HG02588 (cell line): ENCODE measurements around the gene LGALS16.
"Not testable (repeated sequence)": the region's sequence is repeated elsewhere in the genome, so short reads cannot be mapped to it uniquely, and the experiment has no call there.

Experiments
- ATAC-seq: cut with Tn5 transposase; IDR thresholded peaks from one replicate; pipeline ENCODE4 v1.9.1; 2021; ENCODE audit warnings: mild to moderate bottlenecking, moderate library complexity; ENCODE audit not compliant: unreplicated experiment

The LGALS16 gene, protein sequence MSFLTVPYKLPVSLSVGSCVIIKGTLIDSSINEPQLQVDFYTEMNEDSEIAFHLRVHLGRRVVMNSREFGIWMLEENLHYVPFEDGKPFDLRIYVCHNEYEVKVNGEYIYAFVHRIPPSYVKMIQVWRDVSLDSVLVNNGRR

DNA sequence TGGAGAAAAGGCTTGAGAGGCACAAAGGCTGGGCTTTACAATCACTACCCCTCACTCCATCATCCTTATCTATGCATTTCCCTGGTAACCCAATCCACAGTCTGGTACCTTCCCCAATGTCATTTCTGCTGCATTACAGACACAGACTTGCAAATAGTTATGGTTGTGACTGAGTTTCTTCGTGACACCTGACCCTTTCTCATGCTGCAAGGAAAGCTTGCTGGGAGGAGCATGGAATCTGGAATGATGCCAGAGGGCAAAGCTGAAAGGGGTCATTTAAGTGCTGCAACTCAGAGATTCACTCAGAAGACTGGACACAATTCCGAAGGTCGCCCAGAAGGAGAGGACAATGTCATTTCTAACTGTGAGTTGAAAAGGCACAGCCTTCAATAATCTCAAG is at the start of gene LGALS16:
TSS of gene LGALS16 (plus strand) at position 301 of the 400 bp plus-strand sequence. CDS start at position 350, 49 bp downstream.
- no peak for ATAC-seq

GRCh38 chr19:39607021-39607420 is 48.7 kb upstream of the LGALS16 start:
- no peak for ATAC-seq

- no peak for ATAC-seq
Observed at GRCh38 chr19:39607561-39607960, 48.2 kb upstream of the LGALS16 start.

DNA sequence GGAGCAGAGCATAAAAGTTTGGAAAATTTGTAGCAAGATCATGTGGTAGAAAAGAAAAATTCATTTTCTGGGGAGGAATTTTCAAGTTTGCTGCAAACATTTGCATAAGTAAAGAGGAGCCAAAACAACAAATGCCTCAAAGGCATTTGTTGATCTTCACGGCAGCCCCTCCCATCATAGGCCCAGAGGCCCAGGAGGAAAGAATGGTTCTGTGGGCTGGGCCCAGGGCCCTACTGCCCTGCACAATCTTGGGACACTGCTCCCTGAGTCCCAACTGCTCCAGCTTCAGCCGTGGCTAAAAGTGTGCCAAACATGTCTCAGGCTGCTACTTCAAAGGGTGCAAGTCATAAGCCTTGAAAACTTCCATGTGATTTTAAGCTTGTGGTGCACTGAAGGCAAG is 42.1 kb upstream of the LGALS16 start:
- ATAC-seq: no peak

DNA sequence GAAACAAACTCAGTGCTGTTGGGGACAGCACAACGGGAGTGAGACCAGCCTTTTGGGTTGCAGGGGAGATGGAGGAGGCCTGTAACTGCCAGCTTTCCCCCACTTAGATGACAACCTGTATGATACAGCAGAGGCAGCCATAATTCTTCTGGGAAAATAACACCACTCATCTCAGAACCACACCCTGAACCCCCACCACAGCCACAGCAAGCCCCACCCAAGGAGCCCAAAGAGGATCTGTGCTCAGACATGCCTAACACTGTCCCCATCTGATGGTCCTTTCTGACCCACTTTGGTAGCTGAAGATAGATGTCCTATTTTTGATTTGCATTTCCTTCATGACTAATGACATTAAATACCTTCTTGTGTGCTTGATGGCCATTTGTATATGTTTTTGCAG is 38.0 kb upstream of the LGALS16 start:
- no peak for ATAC-seq

GRCh38 chr19:39623946-39624345 is 31.8 kb upstream of the LGALS16 start:
- no peak for ATAC-seq

DNA sequence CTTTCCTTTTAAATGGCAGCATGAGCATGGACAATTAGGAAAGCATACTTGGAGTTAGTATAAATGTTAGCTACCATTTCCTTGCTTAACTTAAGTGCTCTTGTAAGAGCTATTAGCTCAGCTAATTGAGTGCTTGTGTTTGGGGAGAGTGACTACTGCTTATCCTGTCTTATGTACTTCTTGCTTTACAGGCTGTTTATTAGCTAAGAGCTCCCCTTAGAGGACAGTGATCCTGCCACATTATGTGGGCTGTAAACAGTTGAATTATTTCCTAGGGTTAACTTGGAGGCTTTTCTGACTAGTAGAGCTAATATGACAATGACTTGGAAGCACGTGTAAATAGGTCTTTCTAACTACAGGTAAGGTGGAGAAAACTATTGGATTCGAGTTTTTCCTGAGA is 28.1 kb upstream of the LGALS16 start:
- ATAC-seq: not testable (repeated sequence)

DNA sequence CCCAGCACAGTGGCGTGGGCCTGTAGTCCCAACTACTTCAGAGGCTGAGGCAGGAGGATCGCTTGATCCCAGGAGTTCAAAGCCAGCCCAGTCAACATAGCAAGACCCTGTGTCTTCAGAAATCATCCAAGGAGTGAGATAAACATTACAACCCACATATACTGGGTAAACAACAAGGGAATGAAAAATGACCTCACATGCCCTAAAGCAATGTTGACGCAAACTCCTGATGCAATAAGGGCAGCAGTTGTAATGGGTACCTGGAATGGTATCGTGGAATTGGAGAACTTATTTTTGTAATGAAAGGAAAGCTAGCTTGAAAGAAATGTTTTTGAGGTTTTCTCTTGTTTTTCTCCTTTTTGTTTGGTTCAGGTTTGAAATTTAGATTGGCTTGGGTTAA is 24.5 kb upstream of the LGALS16 start:
- ATAC-seq: no peak

GRCh38 chr19:39631626-39632025 is 24.1 kb upstream of the LGALS16 start:
- ATAC-seq: no peak

DNA sequence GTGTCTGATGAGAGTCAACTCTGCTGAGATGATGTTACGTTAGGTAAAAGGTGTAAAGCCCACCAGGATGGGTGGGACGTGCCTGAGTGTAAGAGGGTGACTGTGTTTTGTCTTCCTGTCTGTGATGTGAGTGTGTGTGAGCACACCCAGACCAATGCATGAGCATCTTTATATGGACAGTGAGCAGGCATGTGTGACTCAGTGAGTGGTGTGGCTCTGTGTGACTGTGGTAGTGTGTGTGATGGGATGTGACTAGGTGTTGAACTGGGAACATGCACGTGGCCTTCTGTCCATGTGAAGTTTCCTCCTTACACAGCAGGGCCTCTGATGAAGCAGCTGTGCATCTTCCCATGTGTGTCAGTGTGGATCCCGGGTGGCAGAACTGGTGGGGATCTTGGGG is 17.8 kb upstream of the LGALS16 start:
- ATAC-seq: no peak

GRCh38 chr19:39641773-39642172 is 13.9 kb upstream of the LGALS16 start:
- ATAC-seq: no peak

DNA sequence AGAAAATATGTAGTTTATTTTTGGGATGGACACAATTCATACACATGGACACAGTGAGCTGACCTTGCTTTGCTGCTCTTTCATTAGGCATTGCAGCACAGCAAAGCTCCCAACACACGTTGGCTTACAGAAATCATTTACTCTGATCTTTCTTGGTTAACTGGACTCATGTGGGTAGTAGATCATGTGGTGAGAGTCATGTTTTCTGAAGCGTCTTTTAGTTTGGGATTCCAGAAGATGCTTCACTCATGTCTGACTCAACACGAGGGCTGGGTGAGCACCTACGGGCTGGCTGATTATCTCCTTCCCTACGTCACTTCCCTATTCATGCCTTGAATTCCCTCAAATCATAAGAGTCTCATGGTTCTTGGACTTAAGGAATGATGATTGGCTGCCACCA is 12.1 kb upstream of the LGALS16 start:
- ATAC-seq: no peak

DNA sequence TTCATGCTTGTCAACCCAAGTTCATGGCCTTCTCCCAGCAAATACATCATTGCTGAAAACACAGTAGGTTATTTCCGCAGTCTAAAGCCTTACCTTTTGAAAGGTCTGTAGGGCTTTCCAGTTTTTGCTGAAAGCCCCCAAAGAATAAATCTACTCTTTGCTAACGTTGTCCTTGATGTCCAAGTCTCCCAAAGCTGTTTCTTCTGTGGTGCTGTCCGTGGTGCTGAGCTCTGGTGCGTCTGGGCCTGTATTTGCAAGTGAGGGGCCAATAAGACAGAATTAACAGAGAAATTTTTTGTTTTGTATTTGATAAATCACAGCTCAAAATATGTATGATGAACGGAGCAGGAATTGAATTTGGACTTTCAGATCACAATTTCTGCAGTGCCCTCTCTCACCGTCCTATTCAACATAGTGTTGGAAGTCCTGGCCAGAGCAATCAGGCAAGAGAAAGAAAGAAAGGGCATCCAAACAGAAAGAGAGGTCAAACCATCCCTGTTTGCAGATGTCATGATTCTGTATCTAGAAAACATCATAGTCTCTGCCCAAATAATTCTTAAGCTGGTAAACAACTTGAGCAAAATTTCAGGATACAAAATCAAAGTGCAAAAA is 9.8 kb upstream of the LGALS16 start:
- no peak for ATAC-seq

- ATAC-seq: no peak
Observed at GRCh38 chr19:39647918-39648317, 7.8 kb upstream of the LGALS16 start.

DNA sequence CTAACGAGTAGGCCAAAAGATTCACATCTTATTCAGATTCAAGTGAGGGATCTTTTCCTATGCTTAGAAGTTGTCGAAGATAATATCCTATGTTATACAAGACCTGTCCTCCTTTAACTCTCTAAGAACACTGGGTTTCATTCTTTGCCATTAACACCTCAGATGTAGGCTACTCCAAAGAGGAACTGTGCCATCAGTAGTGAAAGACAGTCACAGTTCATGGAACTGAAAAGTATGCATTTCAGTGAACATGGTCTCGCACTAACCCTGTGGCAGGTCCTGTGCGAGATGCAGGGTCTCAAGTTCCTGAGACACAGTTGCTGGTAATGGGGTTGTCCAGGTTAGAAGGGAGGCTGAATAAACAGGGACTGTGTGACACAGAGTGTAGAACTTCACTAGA is 4.1 kb downstream of the LGALS16 start:
- no peak for ATAC-seq

- ATAC-seq: no peak
Observed at GRCh38 chr19:39660661-39661060, 4.9 kb downstream of the LGALS16 start.

GRCh38 chr19:39661565-39661964 is 5.9 kb downstream of the LGALS16 start:
- ATAC-seq: no peak

DNA sequence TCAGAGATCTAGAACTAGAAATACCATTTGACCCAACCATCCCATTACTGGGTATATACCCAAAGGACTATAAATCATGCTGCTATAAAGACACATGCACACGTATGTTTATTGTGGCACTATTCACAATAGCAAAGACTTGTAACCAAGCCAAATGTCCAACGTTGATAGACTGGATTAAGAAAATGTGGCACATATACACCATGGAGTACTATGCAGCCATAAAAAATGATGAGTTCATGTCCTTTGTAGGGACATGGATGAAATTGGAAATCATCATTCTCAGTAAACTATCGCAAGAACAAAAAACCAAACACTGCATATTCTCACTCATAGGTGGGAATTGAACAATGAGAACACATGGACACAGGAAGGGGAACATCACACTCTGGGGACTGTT is 14.1 kb downstream of the LGALS16 start:
- not testable (repeated sequence) for ATAC-seq

GRCh38 chr19:39670998-39671397 is 15.3 kb downstream of the LGALS16 start:
- ATAC-seq: no peak

- no peak for ATAC-seq
Observed at GRCh38 chr19:39671739-39672363, 16.1 kb downstream of the LGALS16 start.

GRCh38 chr19:39672473-39672872 is 16.8 kb downstream of the LGALS16 start:
- ATAC-seq: no peak

DNA sequence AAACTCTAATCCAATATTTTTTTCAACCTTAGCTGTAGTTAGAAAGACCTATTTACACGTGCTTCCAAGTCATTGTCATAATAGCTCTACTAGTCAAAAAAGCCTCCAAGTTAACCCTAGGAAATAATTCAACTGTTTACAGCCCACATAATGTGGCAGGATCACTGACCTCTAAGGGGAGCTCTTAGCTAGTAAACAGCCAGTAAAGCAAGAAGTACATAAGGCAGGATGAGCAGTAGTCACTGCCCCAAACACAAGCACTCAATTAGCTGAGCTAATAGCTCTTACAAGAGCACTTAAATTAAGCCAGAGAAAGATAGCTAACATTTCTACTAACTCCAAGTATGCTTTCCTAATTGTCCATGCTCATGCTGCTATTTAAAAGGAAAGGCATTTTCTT is 18.1 kb downstream of the LGALS16 start:
- not testable (repeated sequence) for ATAC-seq

DNA sequence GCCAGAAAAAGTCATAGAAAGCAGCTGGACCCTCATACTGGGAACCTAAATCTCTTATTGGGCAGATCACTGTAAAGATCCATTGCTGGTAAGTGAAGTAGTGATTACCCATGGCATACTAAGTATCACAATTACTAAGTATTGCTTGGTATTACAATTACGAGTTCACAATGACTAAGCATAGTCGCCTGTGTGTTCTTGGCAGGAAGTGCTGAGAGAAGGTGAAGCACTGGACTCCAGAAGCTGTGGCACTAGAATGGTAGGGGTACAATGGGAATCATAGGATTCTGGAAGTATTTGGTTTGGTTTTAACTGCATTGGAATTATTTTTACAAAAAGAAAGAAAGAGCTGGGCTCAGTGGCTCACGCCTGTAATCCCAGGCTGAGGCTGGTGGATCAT is 20.3 kb downstream of the LGALS16 start:
- no peak for ATAC-seq
